GM12864 (cell line): ENCODE data around the gene CASQ1.

Experiments
- DNase-seq: peaks from one replicate; pipeline ENCODE4 v3.0.0-alpha.2; 2011; ENCODE audit warnings: low read depth
- H3K4me3 ChIP-seq: 2 replicates; pipeline ENCODE4 v1.5.1; 2011; ENCODE audit warnings: mild to moderate bottlenecking, low read depth, low read length, control low read depth
- TF ChIP-seq, protein P1 (sequence below): IDR thresholded peaks from 2 replicates; pipeline ENCODE4 v1.5.1; 2011; ENCODE audit warnings: low read depth, mild to moderate bottlenecking, moderate library complexity, low read length, control low read depth, inconsistent platforms; ENCODE audit errors: missing control alignments

Gene CASQ1

DNA sequence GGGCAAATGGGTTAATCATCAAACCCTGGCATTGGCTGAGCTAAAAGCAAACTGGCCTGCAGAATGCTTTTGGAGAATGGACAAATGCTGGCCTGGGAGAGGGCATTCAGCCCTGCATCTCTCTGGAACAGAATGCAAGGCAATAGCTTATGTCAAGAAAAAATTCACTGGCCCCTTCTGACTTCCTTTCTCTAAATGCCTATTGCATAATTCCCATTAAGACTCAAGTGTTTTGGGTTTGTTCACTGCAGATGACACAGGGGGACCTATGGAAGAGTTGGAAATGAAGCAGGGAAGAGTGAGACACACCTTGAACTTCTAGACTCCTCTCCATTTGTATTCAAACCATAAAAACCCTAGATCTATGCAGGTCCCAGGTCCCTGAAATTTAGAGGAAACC is 30.7 kb downstream of the CASQ1 start:
- TF ChIP-seq, protein P1, sequence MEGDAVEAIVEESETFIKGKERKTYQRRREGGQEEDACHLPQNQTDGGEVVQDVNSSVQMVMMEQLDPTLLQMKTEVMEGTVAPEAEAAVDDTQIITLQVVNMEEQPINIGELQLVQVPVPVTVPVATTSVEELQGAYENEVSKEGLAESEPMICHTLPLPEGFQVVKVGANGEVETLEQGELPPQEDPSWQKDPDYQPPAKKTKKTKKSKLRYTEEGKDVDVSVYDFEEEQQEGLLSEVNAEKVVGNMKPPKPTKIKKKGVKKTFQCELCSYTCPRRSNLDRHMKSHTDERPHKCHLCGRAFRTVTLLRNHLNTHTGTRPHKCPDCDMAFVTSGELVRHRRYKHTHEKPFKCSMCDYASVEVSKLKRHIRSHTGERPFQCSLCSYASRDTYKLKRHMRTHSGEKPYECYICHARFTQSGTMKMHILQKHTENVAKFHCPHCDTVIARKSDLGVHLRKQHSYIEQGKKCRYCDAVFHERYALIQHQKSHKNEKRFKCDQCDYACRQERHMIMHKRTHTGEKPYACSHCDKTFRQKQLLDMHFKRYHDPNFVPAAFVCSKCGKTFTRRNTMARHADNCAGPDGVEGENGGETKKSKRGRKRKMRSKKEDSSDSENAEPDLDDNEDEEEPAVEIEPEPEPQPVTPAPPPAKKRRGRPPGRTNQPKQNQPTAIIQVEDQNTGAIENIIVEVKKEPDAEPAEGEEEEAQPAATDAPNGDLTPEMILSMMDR: no peak
- DNase-seq: no peak
- H3K4me3 ChIP-seq: no peak overlapping the region

DNA sequence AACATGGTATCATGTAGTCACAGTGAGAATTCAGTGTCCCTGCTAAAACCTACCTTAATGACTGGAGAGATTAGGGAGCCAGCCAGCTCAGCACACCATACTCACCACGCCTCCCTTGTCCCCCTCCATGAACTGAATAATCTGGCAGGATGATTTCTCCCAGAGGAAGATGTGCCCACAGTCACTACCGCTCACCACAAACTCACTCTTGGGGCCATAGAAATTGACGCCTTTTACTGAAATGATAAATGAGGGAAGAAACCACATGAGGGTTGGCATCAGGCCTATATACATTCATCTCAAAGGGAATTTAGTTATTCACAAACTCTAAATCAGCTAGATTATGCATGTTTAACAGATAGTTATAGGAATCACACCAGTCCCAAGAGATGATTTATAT is 32.2 kb downstream of the CASQ1 start:
- TF ChIP-seq, protein P1: no peak
- DNase-seq: no peak
- H3K4me3 ChIP-seq: no peak overlapping the region

DNA sequence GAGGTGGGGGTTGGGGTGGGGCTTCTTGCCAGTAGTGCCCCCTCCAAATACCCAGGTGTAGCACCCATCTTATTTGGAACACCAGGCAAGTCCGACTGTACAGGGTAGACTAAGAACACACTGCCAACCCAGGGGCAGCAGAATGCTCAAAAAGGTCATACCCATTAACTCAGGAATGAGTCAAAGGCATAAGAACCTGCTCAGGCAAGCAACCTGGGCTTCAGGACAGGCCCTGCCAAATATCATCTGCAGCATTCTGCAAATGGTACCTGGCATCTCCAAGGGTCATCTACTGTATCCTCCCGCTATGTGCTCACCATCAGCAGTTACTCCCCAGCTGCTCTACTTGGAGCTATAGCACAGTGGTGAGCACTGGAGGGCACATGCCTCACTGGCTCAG is 34.2 kb downstream of the CASQ1 start:
- no peak for DNase-seq
- no peak overlapping the region for H3K4me3 ChIP-seq
- TF ChIP-seq, protein P1: no peak

DNA sequence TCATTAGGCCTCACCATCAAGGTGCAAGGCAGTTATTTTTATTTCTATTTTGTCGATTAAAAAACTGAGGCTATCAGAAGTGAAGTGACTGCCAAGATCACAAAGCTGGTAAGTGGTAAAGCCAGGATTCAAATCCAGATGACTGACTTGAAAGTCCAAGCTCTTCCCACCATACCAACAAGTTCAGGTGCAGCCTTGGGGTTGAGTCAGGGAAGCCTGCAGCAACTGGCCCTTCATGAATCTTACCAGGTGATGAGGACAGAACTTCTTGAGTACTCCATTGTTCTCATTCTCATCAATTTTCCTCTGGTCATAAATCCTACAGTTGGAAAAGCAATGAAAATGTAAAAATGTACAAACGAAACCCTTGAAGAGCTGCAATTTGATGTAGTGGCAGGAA is 35.0 kb downstream of the CASQ1 start:
- no peak overlapping the region for H3K4me3 ChIP-seq
- TF ChIP-seq, protein P1: no peak
- DNase-seq: no peak

DNA sequence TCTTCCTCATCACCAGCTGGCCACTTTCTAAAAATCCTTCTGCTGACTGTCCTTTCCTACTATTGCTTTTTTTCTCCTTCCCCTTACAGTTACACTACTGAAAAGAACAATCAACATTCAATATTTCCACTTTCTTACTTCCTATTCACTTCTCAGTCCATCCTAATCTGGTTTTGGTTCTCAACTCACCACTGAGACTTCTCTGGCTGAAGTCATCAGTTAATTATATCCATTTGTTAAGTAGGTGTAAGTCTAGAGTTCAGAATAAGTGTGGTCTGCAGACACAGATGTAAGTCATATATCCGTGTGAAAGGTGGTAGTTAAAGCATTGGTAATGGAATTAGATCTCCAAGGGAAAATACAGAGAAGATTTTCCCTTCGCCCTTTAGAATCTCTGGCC is 36.2 kb downstream of the CASQ1 start:
- TF ChIP-seq, protein P1: no peak
- no peak for DNase-seq
- no peak overlapping the region for H3K4me3 ChIP-seq

DNA sequence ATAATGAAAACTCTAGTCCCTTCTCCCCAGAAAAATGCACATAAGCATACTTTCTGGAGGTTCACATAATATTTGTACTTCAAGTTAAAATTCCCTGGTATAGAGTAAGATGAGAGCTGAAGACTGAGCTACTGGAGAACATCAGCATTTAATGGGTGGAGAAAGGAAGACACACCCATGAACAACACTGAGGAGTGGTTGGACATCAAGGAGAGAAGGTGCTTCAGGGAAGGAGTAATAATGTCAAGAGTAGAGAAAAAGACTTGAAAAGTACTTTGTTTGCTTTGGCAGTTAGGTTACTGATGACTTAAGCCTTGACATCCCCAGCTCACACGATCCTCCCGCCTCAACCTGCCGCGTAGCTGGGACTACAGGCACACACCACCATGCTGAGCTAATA is 36.7 kb downstream of the CASQ1 start:
- no peak for DNase-seq
- TF ChIP-seq, protein P1: no peak

DNA sequence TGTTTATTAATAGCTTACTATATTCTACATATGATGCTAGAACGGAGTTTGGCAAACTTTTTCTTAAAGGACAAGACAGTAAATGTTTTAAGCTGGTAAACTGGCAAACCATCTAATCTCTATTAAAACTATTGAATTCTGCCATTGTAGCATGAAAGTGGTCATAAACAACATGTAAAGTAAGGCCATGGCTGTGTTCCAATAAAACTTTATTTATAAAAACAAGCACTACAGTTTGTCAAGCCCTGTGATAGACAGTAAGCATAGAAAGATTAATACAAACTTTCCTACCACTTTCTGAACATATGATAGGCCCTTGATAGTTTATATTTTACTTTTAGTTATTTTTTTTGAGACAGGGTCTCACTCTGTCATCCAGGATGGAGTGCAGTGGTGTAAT is 37.2 kb downstream of the CASQ1 start:
- H3K4me3 ChIP-seq: no peak overlapping the region
- TF ChIP-seq, protein P1: no peak
- DNase-seq: no peak

More for the DNA sequence above, 36.7 kb downstream of the CASQ1 start:
- no peak overlapping the region for H3K4me3 ChIP-seq
